CD14-positive monocyte (primary cell): ENCODE results near the gene ADGRL3. TPM values are rescaled to one million over a fixed set of nuclear protein-coding genes. Genes with fewer than 3 reads are reported as not detected.

ENCODE experiments used
- DNase-seq, 3 donors: peaks; one replicate each; pipeline ENCODE4 v3.0.0-alpha.2; 2011 to 2022
- H2AFZ ChIP-seq: 2 replicates; pipeline ENCODE4 v1.6.0; 2012; ENCODE audit warnings: mild to moderate bottlenecking, low read depth, low read length, inconsistent platforms; ENCODE audit not compliant: insufficient read depth, poor library complexity, severe bottlenecking
- H3K27ac ChIP-seq, 2 donors: 1 replicate in 1 of 2; 2 replicates in 1 of 2; pipeline ENCODE4 v1.5.1; 2012 to 2013; ENCODE audit warnings: low read length in 2 of 2, control low read depth in 1 of 2, inconsistent platforms in 1 of 2, low read depth in 1 of 2, mild to moderate bottlenecking in 1 of 2
- H3K27me3 ChIP-seq, 2 donors: one replicate each; pipeline versions ENCODE4 v1.6.0 to v1.6.1; 2011 to 2013; ENCODE audit warnings: low read length in 2 of 2; ENCODE audit not compliant: control insufficient read depth in 2 of 2, insufficient read depth in 2 of 2
- H3K36me3 ChIP-seq, 2 donors: replicated peaks in 1 of 2; 1 replicate in 1 of 2; 2 replicates in 1 of 2; pipeline versions ENCODE4 v1.5.1 to v1.6.1; 2012 to 2013; ENCODE audit warnings: low read length in 2 of 2, control low read depth in 1 of 2, inconsistent platforms in 1 of 2, mild to moderate bottlenecking in 1 of 2; ENCODE audit not compliant: insufficient read depth in 2 of 2, control insufficient read depth in 1 of 2
- H3K4me1 ChIP-seq, 2 donors: 1 replicate in 1 of 2; 2 replicates in 1 of 2; pipeline versions ENCODE4 v1.5.1 to v1.6.1; 2012 to 2013; ENCODE audit warnings: low read length in 2 of 2, control low read depth in 1 of 2, inconsistent platforms in 1 of 2, mild to moderate bottlenecking in 1 of 2, moderate library complexity in 1 of 2; ENCODE audit not compliant: insufficient read depth in 2 of 2, control insufficient read depth in 1 of 2
- H3K4me2 ChIP-seq: replicated peaks from 2 replicates; pipeline ENCODE3; 2012; ENCODE audit warnings: low read length, moderate library complexity, mild to moderate bottlenecking; ENCODE audit not compliant: poor library complexity, severe bottlenecking; ENCODE audit errors: extremely low read depth
- H3K4me3 ChIP-seq, 3 experiments: fragments of 200-600 bp in 1 of 3; sonication (generic) in 1 of 3; replicated peaks in 1 of 3; 1 replicate in 2 of 3; 2 replicates in 1 of 3; pipeline ENCODE4 v1.5.1; 2011 to 2013; ENCODE audit warnings: low read length in 3 of 3, mild to moderate bottlenecking in 3 of 3, control low read depth in 2 of 3, low read depth in 2 of 3, inconsistent platforms in 1 of 3, moderate library complexity in 1 of 3
- H3K79me2 ChIP-seq: 2 replicates; pipeline ENCODE4 v1.6.0; 2012; ENCODE audit warnings: mild to moderate bottlenecking, control low read depth, inconsistent platforms, low read length, moderate library complexity; ENCODE audit not compliant: insufficient read depth
- H3K9ac ChIP-seq: 2 replicates; pipeline ENCODE4 v1.6.0; 2017; ENCODE audit warnings: low read length, mild to moderate bottlenecking; ENCODE audit not compliant: insufficient read depth, poor library complexity, severe bottlenecking
- H3K9me3 ChIP-seq, 2 donors: replicated peaks in 1 of 2; 1 replicate in 1 of 2; 2 replicates in 1 of 2; pipeline versions ENCODE4 v1.5.1 to v1.6.1; 2012 to 2013; ENCODE audit warnings: low read length in 2 of 2, control low read depth in 1 of 2; ENCODE audit not compliant: control insufficient read depth in 1 of 2, insufficient read depth in 1 of 2
- H4K20me1 ChIP-seq: 2 replicates; pipeline ENCODE4 v1.6.0; 2012; ENCODE audit warnings: mild to moderate bottlenecking, low read length, control low read depth, moderate library complexity; ENCODE audit not compliant: insufficient read depth
- H3K27ac Mint-ChIP-seq, 7 donors: one replicate each; pipeline ENCODE4 v1.8.0; 2020; ENCODE audit warnings: mild to moderate bottlenecking in 7 of 7, mixed read lengths in 7 of 7, moderate library complexity in 6 of 7, inconsistent platforms in 2 of 7
- H3K27me3 Mint-ChIP-seq, 3 donors: one replicate each; pipeline ENCODE4 v1.8.0; 2021 to 2022; ENCODE audit warnings: low read depth in 3 of 3, mild to moderate bottlenecking in 3 of 3, mixed read lengths in 3 of 3, moderate library complexity in 3 of 3, inconsistent platforms in 1 of 3
- H3K36me3 Mint-ChIP-seq, 2 donors: one replicate each; pipeline ENCODE4 v1.8.0; 2020; ENCODE audit warnings: mixed read lengths in 2 of 2, inconsistent platforms in 1 of 2, mild to moderate bottlenecking in 1 of 2
- H3K4me1 Mint-ChIP-seq: one replicate; pipeline ENCODE4 v1.8.0; 2020; ENCODE audit warnings: mild to moderate bottlenecking, mixed read lengths
- H3K4me3 Mint-ChIP-seq, 2 donors: one replicate each; pipeline ENCODE4 v1.8.0; 2020; ENCODE audit warnings: mild to moderate bottlenecking in 2 of 2, mixed read lengths in 2 of 2, moderate library complexity in 1 of 2
- H3K9me3 Mint-ChIP-seq, 7 donors: one replicate each; pipeline ENCODE4 v1.8.0; 2020 to 2022; ENCODE audit warnings: mixed read lengths in 7 of 7, mild to moderate bottlenecking in 6 of 7, moderate library complexity in 6 of 7, inconsistent platforms in 2 of 7
- WGBS: methylation state at CpG from one replicate; pipeline ENCODE4 v1.1.5; 2013; ENCODE audit warnings: missing lambda C conversion rate; ENCODE audit not compliant: insufficient coverage; 5-methylcytosine and 5-hydroxymethylcytosine counted together
- intact Hi-C, 2 donors: fragments of 100-400 bp; cut with micrococcal nuclease; formaldehyde crosslinking; loops; one replicate each; pipeline versions ENCODE4 v1.15.0 to v1.15.1; 2023
- polyA plus RNA-seq, 3 donors: library from polyadenylated mRNA; depleted of rRNA in 1 of 3; unstranded in 2 of 3; stranded (reverse) in 1 of 3; fragments of 300-500 nt in 2 of 3; fragments of >200 nt in 1 of 3; fragmentation: Illumina TruSeq in 2 of 3; gene quantifications; 1 replicate in 2 of 3; 2 replicates in 1 of 3; pipeline ENCODE4 v1.2.3, GENCODE V29; 2012 to 2021
- TF ChIP-seq, protein P1 (sequence below): fragments of 200-600 bp; IDR thresholded peaks from one replicate; pipeline ENCODE4 v1.8.0; 2022; ENCODE audit warnings: antibody characterized with exemption, mild to moderate bottlenecking

Gene ADGRL3
- polyA plus RNA-seq, 3 donors, result not detected

DNA sequence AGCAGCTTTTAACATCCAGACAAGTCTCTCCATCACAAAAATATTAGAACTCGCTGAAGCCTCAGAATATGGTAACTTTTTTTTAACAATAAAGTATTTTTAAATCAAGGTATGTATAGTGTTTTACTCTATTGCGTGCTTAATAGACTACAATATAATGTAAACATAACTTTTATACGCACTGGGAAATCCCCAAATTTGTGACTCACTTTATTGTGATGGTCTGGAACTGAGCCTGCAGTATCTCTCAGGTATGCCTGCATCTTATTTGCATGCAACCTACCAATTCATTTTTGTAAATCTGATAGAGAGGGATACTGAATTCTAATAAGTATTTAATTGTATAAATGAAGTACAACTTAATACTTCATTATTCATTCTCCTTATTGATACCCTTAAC is 823.5 kb downstream of the ADGRL3 start:
- peaks cover 0 to 3% (median under 1%) of the 10 kb centered on the region in 7 donors for H3K9me3 Mint-ChIP-seq
- H3K4me1 ChIP-seq, result no peaks in the 10 kb centered on the region
- no peak overlapping the region for H3K4me3 Mint-ChIP-seq
- H3K36me3 ChIP-seq, result no peaks in the 10 kb centered on the region
- H3K27ac ChIP-seq, result no peak overlapping the region
- no peaks in the 10 kb centered on the region for H4K20me1 ChIP-seq
- H3K9ac ChIP-seq, result no peak overlapping the region
- no peaks in the 10 kb centered on the region for H3K36me3 Mint-ChIP-seq
- peaks cover 0 to under 1% of the 10 kb centered on the region in 2 donors for H3K9me3 ChIP-seq
- no peaks in the 10 kb centered on the region for H3K4me1 Mint-ChIP-seq
- TF ChIP-seq, protein P1, sequence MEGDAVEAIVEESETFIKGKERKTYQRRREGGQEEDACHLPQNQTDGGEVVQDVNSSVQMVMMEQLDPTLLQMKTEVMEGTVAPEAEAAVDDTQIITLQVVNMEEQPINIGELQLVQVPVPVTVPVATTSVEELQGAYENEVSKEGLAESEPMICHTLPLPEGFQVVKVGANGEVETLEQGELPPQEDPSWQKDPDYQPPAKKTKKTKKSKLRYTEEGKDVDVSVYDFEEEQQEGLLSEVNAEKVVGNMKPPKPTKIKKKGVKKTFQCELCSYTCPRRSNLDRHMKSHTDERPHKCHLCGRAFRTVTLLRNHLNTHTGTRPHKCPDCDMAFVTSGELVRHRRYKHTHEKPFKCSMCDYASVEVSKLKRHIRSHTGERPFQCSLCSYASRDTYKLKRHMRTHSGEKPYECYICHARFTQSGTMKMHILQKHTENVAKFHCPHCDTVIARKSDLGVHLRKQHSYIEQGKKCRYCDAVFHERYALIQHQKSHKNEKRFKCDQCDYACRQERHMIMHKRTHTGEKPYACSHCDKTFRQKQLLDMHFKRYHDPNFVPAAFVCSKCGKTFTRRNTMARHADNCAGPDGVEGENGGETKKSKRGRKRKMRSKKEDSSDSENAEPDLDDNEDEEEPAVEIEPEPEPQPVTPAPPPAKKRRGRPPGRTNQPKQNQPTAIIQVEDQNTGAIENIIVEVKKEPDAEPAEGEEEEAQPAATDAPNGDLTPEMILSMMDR, result no peak
- H3K27ac Mint-ChIP-seq, result no peak overlapping the region
- no peaks in the 10 kb centered on the region for H3K79me2 ChIP-seq
- whole genome bisulfite sequencing, result no CpG with 5 or more reads among the region's 3 CpGs
- no peak overlapping the region for H3K4me3 ChIP-seq
- no peaks in the 10 kb centered on the region for H3K27me3 Mint-ChIP-seq
- H2AFZ ChIP-seq, result no peak overlapping the region
- DNase-seq, result no peak
- H3K27me3 ChIP-seq, result no peaks in the 10 kb centered on the region
- intact Hi-C loops, result no loop called here
- no peak overlapping the region for H3K4me2 ChIP-seq

DNA sequence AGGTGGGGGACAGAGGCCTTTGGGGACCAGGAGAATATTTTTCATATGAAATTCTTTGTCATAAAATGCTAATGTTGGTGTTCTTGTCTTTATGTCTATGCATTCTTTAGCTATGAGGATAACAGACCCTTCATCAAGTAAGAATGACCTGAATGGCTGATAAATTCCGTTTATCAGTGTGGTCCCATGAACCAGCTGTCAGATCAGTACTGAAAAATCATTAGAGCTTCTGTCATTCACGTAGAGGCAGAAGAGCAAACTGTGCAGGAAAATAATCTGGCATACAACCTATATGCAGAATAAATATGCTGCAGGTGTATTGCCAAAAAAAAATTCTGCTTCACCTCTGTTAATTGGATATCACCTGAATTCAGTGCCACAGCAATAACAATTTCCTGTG is 828.6 kb downstream of the ADGRL3 start:
- Histone ChIP-seq H3K4me2 (no peak overlapping the region), H4K20me1 (no peaks in the 10 kb centered on the region), H3K27me3 (no peaks in the 10 kb centered on the region), H3K4me1 (no peaks in the 10 kb centered on the region), H3K9me3 (no peaks in the 10 kb centered on the region), H3K27ac (no peak overlapping the region), H3K36me3 (no peaks in the 10 kb centered on the region), H2AFZ (no peak overlapping the region), H3K9ac (no peak overlapping the region), H3K4me3 (no peak overlapping the region), H3K79me2 (no peaks in the 10 kb centered on the region)
- H3K27ac Mint-ChIP-seq, result no peak overlapping the region
- H3K27me3 Mint-ChIP-seq, result no peaks in the 10 kb centered on the region
- intact Hi-C loops, result no loop called here
- H3K9me3 Mint-ChIP-seq, result peaks cover 0 to 3% (median 0%) of the 10 kb centered on the region in 7 donors
- no peak overlapping the region for H3K4me3 Mint-ChIP-seq
- no peak for DNase-seq
- H3K4me1 Mint-ChIP-seq, result no peaks in the 10 kb centered on the region
- WGBS, result 80% methylated on average over 1 of the region's 2 CpGs
- H3K36me3 Mint-ChIP-seq, result no peaks in the 10 kb centered on the region
- TF ChIP-seq, protein P1, result no peak
